ENCODE data around the gene CPLX1. TPM values are rescaled to one million over a fixed set of nuclear protein-coding genes. Genes with fewer than 3 reads are reported as not detected.

The CPLX1 gene
- total RNA-seq, 1 experiment from 2014 or later: 14.5 TPM

GRCh38 chr4:850323-850945, 24.5 kb upstream of the CPLX1 start:
- no peak for TF ChIP-seq CTCF (IDR thresholded peaks at IDR 0.05 in 2 of 3, conservative IDR thresholded peaks at IDR 0.05 in 1 of 3; ENCODE audit: borderline replicate concordance in 1 of 3, insufficient read depth in 1 of 3, low read depth in 2 of 3, low read length in 2 of 3)
- no peak for TF ChIP-seq YY1 (IDR thresholded peaks at IDR 0.05; ENCODE audit: extremely low read depth, insufficient replicate concordance, low read depth, low read length)
- TF ChIP-seq SRF (IDR thresholded peaks at IDR 0.05; ENCODE audit: low read depth): no peak
- TF ChIP-seq ELF1 (IDR thresholded peaks at IDR 0.05; ENCODE audit: borderline replicate concordance, low read depth): no peak
- no peak for TF ChIP-seq EZH2phosphoT487 (IDR thresholded peaks at IDR 0.05; ENCODE audit: borderline replicate concordance)
- TF ChIP-seq EGR1 (IDR thresholded peaks at IDR 0.05; ENCODE audit: low read depth): no peak
- TF ChIP-seq CBX3 (IDR thresholded peaks at IDR 0.05; ENCODE audit: low read depth): no peak
- no peak for TF ChIP-seq FOSL1 (IDR thresholded peaks at IDR 0.05; ENCODE audit: low read depth)
- TF ChIP-seq ZNF274 (IDR thresholded peaks at IDR 0.05; ENCODE audit: low read depth, low read length): no peak
- TF ChIP-seq MAX (IDR thresholded peaks at IDR 0.05): no peak
- no peak for TF ChIP-seq SP1 (IDR thresholded peaks at IDR 0.05; ENCODE audit: low read depth)
- no peak for TF ChIP-seq JUND (IDR thresholded peaks at IDR 0.05)
- TF ChIP-seq ZBTB33 (IDR thresholded peaks at IDR 0.05; ENCODE audit: extremely low read depth, insufficient replicate concordance, low read length): no peak
- no peak for TF ChIP-seq POLR2AphosphoS5 (IDR thresholded peaks at IDR 0.05; ENCODE audit: low read depth, low read length)
- no peaks in the 10 kb centered on the region for H4K20me1 ChIP-seq (ENCODE audit: insufficient read depth)
- no peak overlapping the region for H3K9ac ChIP-seq (ENCODE audit: low read length)
- ChIA-PET POLR2A (no interaction called here), RAD21 (ENCODE audit: low non-redundant PET in 1 of 2, low total read pairs in 2 of 2, uncharacterized antibody in 2 of 2, unreplicated experiment in 2 of 2) (no interaction called here), CTCF (no interaction called here)
- no peaks in the 10 kb centered on the region for H3K9me3 ChIP-seq (ENCODE audit: control insufficient read depth in 1 of 2, insufficient read depth in 1 of 2, low read depth in 1 of 2, low read length in 2 of 2)
- no peak overlapping the region for H3K4me2 ChIP-seq (ENCODE audit: low read length)
- 0 out of 4 replicates have a peak, but pooled peaks cover 0 to 2% of the 10 kb centered on the region in 2 experiments for H3K36me3 ChIP-seq (ENCODE audit: control insufficient read depth in 1 of 2, insufficient read depth in 2 of 2, low read length in 2 of 2)
- H3K4me3 ChIP-seq (replicated peaks in 1 of 2; ENCODE audit: low read depth in 1 of 2, low read length in 2 of 2): no peak overlapping the region
- no peak overlapping the region for H3K27ac ChIP-seq (ENCODE audit: low read depth, low read length)
- ATAC-seq (no peak), DNase-seq (ENCODE audit: low read depth, low spot score) (no peak)
- H3K27me3 ChIP-seq (ENCODE audit: insufficient read depth, low read length): no peaks in the 10 kb centered on the region
- H3K79me2 ChIP-seq (ENCODE audit: insufficient read depth, low read length): no peaks in the 10 kb centered on the region
- no peaks in the 10 kb centered on the region for H3K9me2 ChIP-seq (ENCODE audit: insufficient read depth)
- BruUV-seq (replicated peaks): no TSS peak
- intact Hi-C loops (cut with micrococcal nuclease): no loop called here
- H2AFZ ChIP-seq (ENCODE audit: low read depth, low read length, poor library complexity, severe bottlenecking): no peak overlapping the region
- no peaks in the 10 kb centered on the region for H3K4me1 ChIP-seq (ENCODE audit: control insufficient read depth in 1 of 2, insufficient read depth in 2 of 2, low read length in 2 of 2)
